GM12865 (cell line): ENCODE measurements around the gene ALKBH8.

Source experiments
- DNase-seq: peaks from one replicate; pipeline ENCODE4 v3.0.0; 2010; ENCODE audit warnings: low read depth
- H3K4me3 ChIP-seq: 2 replicates; pipeline ENCODE4 v1.5.1; 2011; ENCODE audit warnings: mild to moderate bottlenecking, low read depth, low read length, control low read depth
- TF ChIP-seq, protein P1 (sequence below): IDR thresholded peaks from 2 replicates; pipeline ENCODE4 v1.5.1; 2011; ENCODE audit warnings: low read length, control low read depth, low read depth, inconsistent platforms; ENCODE audit not compliant: insufficient read depth; ENCODE audit errors: missing control alignments

ALKBH8 gene

DNA sequence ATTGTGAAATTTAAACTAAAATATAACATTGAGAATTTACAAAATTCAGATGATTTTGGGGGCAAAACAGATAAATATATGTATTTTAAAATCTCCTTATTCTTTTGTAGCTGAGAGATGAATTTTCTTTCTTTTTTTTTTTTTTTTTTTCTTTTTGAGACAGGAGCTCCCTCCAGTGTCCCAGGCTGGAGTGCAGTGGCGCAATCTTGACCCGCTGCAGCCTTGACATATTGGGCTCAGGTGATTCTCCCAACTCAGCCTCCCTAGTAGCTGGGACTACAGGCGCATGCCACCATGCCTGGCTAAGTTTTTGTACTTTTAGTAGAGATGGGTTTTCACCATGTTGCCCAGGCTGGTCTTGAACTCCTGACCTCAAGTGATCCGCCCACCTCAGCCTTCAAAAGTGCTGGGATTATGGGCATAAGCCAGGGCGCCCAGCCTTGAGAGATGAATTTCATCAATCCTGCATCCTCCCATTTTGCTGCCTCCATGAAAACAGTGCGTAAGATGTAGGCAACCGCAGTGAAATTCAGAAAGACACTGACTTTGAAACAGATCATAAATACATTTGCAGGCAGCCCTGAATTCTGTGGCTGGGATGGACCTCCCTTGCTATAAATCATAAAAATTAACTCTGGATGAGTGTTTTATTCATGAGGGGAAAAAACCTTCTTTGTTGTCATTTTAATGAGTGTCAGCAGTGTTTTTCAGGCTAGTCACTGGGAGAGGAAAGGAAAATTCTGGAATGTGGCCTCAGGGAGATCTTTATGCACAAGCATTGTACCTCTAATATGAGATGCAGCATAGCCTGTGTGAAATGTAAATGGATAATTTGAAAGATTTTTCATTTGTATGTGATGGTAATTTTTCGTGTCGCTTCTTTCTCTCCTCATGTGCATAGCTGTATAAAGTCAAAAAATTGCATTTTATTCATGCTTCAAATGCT lies 39.8 kb upstream of the ALKBH8 start:
- TF ChIP-seq, protein P1, sequence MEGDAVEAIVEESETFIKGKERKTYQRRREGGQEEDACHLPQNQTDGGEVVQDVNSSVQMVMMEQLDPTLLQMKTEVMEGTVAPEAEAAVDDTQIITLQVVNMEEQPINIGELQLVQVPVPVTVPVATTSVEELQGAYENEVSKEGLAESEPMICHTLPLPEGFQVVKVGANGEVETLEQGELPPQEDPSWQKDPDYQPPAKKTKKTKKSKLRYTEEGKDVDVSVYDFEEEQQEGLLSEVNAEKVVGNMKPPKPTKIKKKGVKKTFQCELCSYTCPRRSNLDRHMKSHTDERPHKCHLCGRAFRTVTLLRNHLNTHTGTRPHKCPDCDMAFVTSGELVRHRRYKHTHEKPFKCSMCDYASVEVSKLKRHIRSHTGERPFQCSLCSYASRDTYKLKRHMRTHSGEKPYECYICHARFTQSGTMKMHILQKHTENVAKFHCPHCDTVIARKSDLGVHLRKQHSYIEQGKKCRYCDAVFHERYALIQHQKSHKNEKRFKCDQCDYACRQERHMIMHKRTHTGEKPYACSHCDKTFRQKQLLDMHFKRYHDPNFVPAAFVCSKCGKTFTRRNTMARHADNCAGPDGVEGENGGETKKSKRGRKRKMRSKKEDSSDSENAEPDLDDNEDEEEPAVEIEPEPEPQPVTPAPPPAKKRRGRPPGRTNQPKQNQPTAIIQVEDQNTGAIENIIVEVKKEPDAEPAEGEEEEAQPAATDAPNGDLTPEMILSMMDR: no peak
- H3K4me3 ChIP-seq: no peak overlapping the region
- DNase-seq: no peak

DNA sequence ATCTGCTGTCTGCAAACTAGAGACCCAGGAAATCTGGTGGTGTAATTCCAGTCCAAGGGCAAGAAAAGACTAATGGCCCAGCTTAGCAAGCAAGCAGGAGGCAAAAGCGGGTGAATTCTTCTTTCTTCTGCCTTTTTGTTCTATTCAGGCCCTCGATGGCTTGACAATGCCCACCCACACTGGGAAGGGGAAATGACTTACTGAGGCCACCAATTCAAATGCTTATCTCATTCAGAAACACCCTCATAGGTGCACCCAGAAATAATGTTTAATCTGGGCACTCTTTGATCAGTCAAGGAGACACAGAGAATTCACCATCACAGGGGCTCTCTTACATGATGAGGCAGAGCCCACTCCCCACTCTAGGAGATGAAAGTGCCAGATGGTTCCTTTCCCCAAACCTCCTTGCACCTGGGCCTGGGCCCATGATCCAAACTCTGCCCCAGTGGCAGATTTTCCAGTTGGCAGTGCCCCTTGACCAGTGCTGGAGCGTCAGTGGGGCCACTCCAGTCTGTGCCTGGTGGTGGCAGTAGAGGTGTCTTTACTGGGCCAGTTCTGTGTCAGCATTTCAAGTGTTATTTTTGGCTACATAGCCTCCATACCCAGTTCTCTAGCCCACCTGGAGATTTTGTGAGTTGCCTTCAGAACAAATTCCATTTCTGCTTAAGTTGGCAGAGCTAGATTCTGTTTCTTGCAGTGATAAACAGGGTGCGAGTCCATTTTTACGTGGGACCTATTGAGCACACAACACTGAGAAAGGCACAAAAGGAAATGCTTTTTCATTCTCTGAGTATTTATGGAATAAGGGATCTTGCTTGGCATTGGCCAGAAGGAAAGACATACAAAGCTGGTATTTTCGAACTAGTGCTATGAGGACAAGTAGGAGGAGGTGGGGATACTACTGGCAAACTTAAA lies 32.9 kb upstream of the ALKBH8 start:
- DNase-seq: peak; percentile 32
- H3K4me3 ChIP-seq: no peak overlapping the region

DNA sequence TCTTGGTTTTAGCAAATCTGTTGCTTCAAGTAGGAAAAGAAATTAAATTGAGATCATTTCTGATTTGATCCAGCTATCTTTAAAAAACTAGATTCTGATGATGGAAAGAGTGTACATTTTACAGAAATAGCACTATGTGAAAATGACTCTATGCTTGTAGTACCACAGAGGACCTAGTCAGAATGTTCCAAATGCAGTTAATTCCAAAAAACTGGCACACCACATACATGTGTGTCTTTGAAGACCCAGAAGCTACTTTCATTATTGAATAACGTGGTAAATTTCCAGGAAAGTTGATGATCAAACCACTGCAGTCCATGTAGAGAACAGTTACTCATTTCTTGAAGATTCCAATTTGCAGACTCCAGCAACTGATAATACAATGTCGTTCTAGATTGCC lies 29.2 kb upstream of the ALKBH8 start:
- TF ChIP-seq, protein P1: no peak
- DNase-seq: no peak
- no peak overlapping the region for H3K4me3 ChIP-seq

More for the DNA sequence above, 32.9 kb upstream of the ALKBH8 start:
- TF ChIP-seq, protein P1: peak; percentile 53

DNA sequence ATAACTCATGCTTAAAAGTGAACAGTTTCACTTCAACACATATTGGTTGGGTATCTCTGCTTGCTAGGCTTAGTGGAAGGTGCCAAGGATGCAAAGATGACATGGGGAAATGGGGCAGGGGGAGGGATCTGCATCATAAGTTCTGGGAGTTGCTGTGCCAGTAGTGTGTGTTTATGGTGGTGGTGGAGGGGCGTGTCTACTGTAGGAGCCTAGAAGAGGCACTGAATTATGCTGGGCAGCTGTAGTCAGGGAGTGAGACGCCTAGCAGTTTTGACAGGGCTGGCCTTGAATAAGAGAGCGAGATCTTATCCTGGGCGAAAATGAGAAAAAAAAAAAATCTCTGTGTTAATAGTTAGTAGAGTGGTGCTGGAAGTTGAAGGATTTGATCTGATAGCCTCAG lies 28.4 kb upstream of the ALKBH8 start:
- H3K4me3 ChIP-seq: no peak overlapping the region
- no peak for DNase-seq
- TF ChIP-seq, protein P1: no peak

DNA sequence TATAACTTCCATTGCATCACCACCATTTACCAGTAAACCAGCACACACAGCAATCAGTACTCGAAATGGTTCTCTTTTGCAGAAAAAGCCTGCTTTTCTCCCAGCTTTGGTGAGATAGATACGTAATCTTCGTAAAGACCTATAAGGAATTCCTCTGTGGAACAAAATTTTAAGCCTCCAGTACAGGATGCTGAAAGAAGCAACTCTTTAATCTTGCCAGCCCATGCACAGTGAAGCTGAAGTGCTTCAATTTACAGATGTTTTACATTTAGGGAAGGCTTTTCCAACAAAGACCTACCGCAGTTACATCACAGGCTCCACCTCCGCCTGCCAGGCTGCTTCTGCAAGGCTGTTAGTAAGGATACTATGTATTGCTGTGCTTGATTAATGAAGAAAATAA lies 27.3 kb upstream of the ALKBH8 start:
- no peak overlapping the region for H3K4me3 ChIP-seq
- no peak for DNase-seq
- TF ChIP-seq, protein P1: no peak

DNA sequence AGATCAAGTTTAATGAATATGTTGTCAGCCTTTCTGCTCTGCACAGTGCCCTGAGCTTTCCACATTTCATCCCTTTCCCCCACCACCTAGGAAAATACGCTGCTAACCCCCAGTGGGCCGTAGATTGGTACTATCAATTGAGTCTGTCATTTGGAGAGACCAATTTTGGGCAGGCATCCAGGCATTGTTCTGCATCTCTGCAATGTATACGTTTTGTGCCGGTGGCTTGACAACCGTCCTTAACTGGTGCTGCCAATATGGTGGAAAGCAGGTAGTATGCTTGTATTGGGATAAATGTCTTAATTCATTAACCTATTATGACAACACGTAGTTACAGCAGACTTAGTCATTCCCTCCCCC lies 26.7 kb upstream of the ALKBH8 start:
- TF ChIP-seq, protein P1: no peak
- no peak overlapping the region for H3K4me3 ChIP-seq
- DNase-seq: no peak
